Skeletal muscle tissue (tissue), 4 donors: ENCODE results near the gene HS1BP3. TPM values are rescaled to one million over a fixed set of nuclear protein-coding genes. Genes with fewer than 3 reads are reported as not detected.

Experiments used
- H3K27ac ChIP-seq: one replicate; pipeline ENCODE4 v1.7.0; 2013; ENCODE audit warnings: mild to moderate bottlenecking, low read depth, low read length, inconsistent platforms
- H3K27me3 ChIP-seq, 3 donors: one replicate each; pipeline ENCODE4 v1.7.0; 2013; ENCODE audit warnings: low read length in 3 of 3; ENCODE audit not compliant: control insufficient read depth in 3 of 3, insufficient read depth in 3 of 3
- H3K36me3 ChIP-seq, 3 donors: one replicate each; pipeline ENCODE4 v1.7.0; 2013; ENCODE audit warnings: low read length in 3 of 3; ENCODE audit not compliant: control insufficient read depth in 3 of 3, insufficient read depth in 3 of 3
- H3K4me1 ChIP-seq, 3 donors: one replicate each; pipeline ENCODE4 v1.7.0; 2013; ENCODE audit warnings: low read length in 3 of 3, mild to moderate bottlenecking in 3 of 3; ENCODE audit not compliant: control insufficient read depth in 3 of 3, insufficient read depth in 3 of 3
- H3K4me3 ChIP-seq, 3 donors: one replicate each; pipeline ENCODE4 v1.7.0; 2013; ENCODE audit warnings: low read length in 3 of 3
- H3K9ac ChIP-seq, 3 donors: one replicate each; pipeline ENCODE4 v1.7.0; 2013; ENCODE audit warnings: low read length in 3 of 3, mild to moderate bottlenecking in 3 of 3, moderate library complexity in 2 of 3, low read depth in 1 of 3
- H3K9me3 ChIP-seq, 3 donors: one replicate each; pipeline ENCODE4 v1.7.0; 2013; ENCODE audit warnings: low read length in 3 of 3; ENCODE audit not compliant: control insufficient read depth in 3 of 3
- total RNA-seq: library from RNA; depleted of rRNA; stranded (reverse); fragments of >200 nt; gene quantifications from one replicate; pipeline ENCODE4 v1.2.3, GENCODE V29; 2014
- donor health status: Osteomylitis.

Gene HS1BP3
- total RNA-seq, 1 donor from 2014 or later, result 10.4 TPM

GRCh38 chr2:20648206-20648605 lies 2.7 kb downstream of the HS1BP3 start:
- Histone ChIP-seq H3K27me3 (no peaks in the 10 kb centered on the region), H3K9me3 (no peaks in the 10 kb centered on the region), H3K9ac (peak overlapping the region in 1 of 3 donors; percentile 40), H3K27ac (no peak overlapping the region), H3K36me3 (peaks cover 17 to 23% (median 22%) of the 10 kb centered on the region in 3 donors), H3K4me3 (no peak overlapping the region), H3K4me1 (peaks cover 20 to 23% (median 22%) of the 10 kb centered on the region in 3 donors)

- Histone ChIP-seq H3K9ac (peak overlapping the region in 1 of 3 donors; percentile 40), H3K4me3 (no peak overlapping the region), H3K4me1 (peaks cover 20 to 23% (median 22%) of the 10 kb centered on the region in 3 donors), H3K27ac (no peak overlapping the region), H3K27me3 (no peaks in the 10 kb centered on the region), H3K36me3 (peaks cover 20 to 26% (median 23%) of the 10 kb centered on the region in 3 donors), H3K9me3 (no peaks in the 10 kb centered on the region)
Observed at GRCh38 chr2:20647738-20648137, 3.2 kb downstream of the HS1BP3 start.

GRCh38 chr2:20647211-20647610 lies 3.7 kb downstream of the HS1BP3 start:
- no peak overlapping the region for H3K4me3 ChIP-seq
- H3K27ac ChIP-seq, result no peak overlapping the region
- peaks cover 21 to 28% (median 23%) of the 10 kb centered on the region in 3 donors for H3K4me1 ChIP-seq
- H3K27me3 ChIP-seq, result no peaks in the 10 kb centered on the region
- H3K9me3 ChIP-seq, result no peaks in the 10 kb centered on the region
- H3K36me3 ChIP-seq, result peaks cover 21 to 28% (median 23%) of the 10 kb centered on the region in 3 donors
- no peak overlapping the region for H3K9ac ChIP-seq

- Histone ChIP-seq H3K9ac (peak overlapping the region in 1 of 3 donors; percentile 3), H3K27ac (no peak overlapping the region), H3K27me3 (no peaks in the 10 kb centered on the region), H3K4me3 (no peak overlapping the region), H3K4me1 (peaks cover 24 to 31% (median 28%) of the 10 kb centered on the region in 3 donors), H3K36me3 (peaks cover 23 to 28% (median 27%) of the 10 kb centered on the region in 3 donors), H3K9me3 (no peaks in the 10 kb centered on the region)
Observed at GRCh38 chr2:20646446-20646845, 4.5 kb downstream of the HS1BP3 start.

GRCh38 chr2:20645761-20646160 lies 5.1 kb downstream of the HS1BP3 start:
- H3K4me1 ChIP-seq, result peaks cover 21 to 34% (median 31%) of the 10 kb centered on the region in 3 donors
- peaks cover 23 to 30% (median 30%) of the 10 kb centered on the region in 3 donors for H3K36me3 ChIP-seq
- H3K27me3 ChIP-seq, result no peaks in the 10 kb centered on the region

GRCh38 chr2:20645301-20645701 lies 5.6 kb downstream of the HS1BP3 start:
- H3K9ac ChIP-seq, result no peak overlapping the region
- H3K27me3 ChIP-seq, result no peaks in the 10 kb centered on the region
- H3K9me3 ChIP-seq, result no peaks in the 10 kb centered on the region
- no peak overlapping the region for H3K4me3 ChIP-seq
- H3K36me3 ChIP-seq, result peaks cover 27 to 34% (median 34%) of the 10 kb centered on the region in 3 donors
- H3K4me1 ChIP-seq, result peaks cover 19 to 33% (median 27%) of the 10 kb centered on the region in 3 donors
- no peak overlapping the region for H3K27ac ChIP-seq

More at GRCh38 chr2:20645761-20646160, 5.1 kb downstream of the HS1BP3 start:
- Histone ChIP-seq H3K27ac (no peak overlapping the region), H3K4me3 (no peak overlapping the region), H3K9me3 (no peaks in the 10 kb centered on the region), H3K9ac (no peak overlapping the region)

GRCh38 chr2:20643826-20644225 lies 7.1 kb downstream of the HS1BP3 start:
- Histone ChIP-seq H3K9ac (no peak overlapping the region), H3K9me3 (no peaks in the 10 kb centered on the region), H3K36me3 (peaks cover 35 to 36% (median 35%) of the 10 kb centered on the region in 3 donors), H3K27me3 (no peaks in the 10 kb centered on the region), H3K27ac (no peak overlapping the region), H3K4me3 (no peak overlapping the region), H3K4me1 (peaks cover 10 to 22% (median 16%) of the 10 kb centered on the region in 3 donors)

GRCh38 chr2:20643060-20643459 lies 7.8 kb downstream of the HS1BP3 start:
- peaks cover 7 to 22% (median 14%) of the 10 kb centered on the region in 3 donors for H3K4me1 ChIP-seq
- no peak overlapping the region for H3K4me3 ChIP-seq
- peaks cover 37 to 41% (median 40%) of the 10 kb centered on the region in 3 donors for H3K36me3 ChIP-seq
- H3K9ac ChIP-seq, result no peak overlapping the region
- H3K9me3 ChIP-seq, result no peaks in the 10 kb centered on the region
- no peaks in the 10 kb centered on the region for H3K27me3 ChIP-seq
- no peak overlapping the region for H3K27ac ChIP-seq

GRCh38 chr2:20642055-20642971 lies 8.6 kb downstream of the HS1BP3 start:
- peaks cover 41 to 43% (median 42%) of the 10 kb centered on the region in 3 donors for H3K36me3 ChIP-seq
- H3K9ac ChIP-seq, result peak overlapping the region in 1 of 3 donors; percentile 69

More at GRCh38 chr2:20642055-20642971, 8.6 kb downstream of the HS1BP3 start:
- Histone ChIP-seq H3K27me3 (no peaks in the 10 kb centered on the region), H3K4me3 (no peak overlapping the region), H3K27ac (no peak overlapping the region), H3K9me3 (no peaks in the 10 kb centered on the region), H3K4me1 (peaks cover 7 to 22% (median 14%) of the 10 kb centered on the region in 3 donors)
